Stimulated activated naive CD8-positive, alpha-beta T cell treated with anti-CD3 and anti-CD28 coated beads, Interleukin-15, Interleukin-2, amounts not matched to agents 100 ng/mL and 50 ng/mL, for 24 hours (primary cell): ENCODE results near the gene S100A4.

Experiments used
- H3K27ac Mint-ChIP-seq: one replicate; pipeline ENCODE4 v1.8.0; 2021; ENCODE audit warnings: mild to moderate bottlenecking, mixed read lengths
- H3K27me3 Mint-ChIP-seq: one replicate; pipeline ENCODE4 v1.8.0; 2021; ENCODE audit warnings: mixed read lengths
- H3K36me3 Mint-ChIP-seq: one replicate; pipeline ENCODE4 v1.8.0; 2021; ENCODE audit warnings: low read depth, mixed read lengths
- H3K4me1 Mint-ChIP-seq: one replicate; pipeline ENCODE4 v1.8.0; 2021; ENCODE audit warnings: low read depth, mixed read lengths
- H3K4me3 Mint-ChIP-seq: one replicate; pipeline ENCODE4 v1.8.0; 2021; ENCODE audit warnings: mild to moderate bottlenecking, mixed read lengths
- H3K9me3 Mint-ChIP-seq: one replicate; pipeline ENCODE4 v1.8.0; 2021; ENCODE audit warnings: mixed read lengths

S100A4 gene

DNA sequence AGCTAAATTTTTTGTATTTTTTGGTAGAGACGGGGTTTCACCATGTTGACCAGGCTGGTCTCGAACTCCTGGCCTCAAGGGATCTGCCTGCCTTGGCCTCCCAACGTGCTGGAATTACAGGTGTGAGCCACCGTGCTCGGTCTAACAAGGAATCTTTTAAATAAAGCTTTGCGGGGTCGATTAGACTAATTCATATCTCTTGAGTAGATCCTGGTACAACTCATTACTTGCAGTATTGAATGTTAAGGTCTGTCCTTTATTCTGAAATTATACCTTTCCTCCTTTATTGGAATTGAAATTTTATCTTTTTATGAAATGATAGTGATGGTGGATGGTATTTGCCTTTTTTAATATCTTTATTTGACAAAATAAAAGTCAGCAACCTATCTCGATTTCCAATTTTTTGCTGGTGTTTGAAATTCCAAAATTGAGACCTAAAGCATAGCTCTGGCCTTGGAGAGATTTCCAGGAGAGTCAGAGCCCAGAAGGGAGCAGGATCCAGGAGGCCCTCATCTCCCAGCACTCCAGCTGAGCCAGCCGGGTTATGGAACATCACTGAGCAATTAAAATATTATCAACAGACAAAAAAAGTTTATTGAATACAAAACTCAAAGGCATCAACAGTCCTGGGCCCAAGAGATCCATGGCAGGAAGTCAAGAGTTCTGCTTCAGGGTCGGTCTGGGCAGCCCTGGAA is 15.3 kb upstream of the S100A4 start:
- H3K4me3 Mint-ChIP-seq: no peak overlapping the region
- no peaks in the 10 kb centered on the region for H3K36me3 Mint-ChIP-seq
- no peaks in the 10 kb centered on the region for H3K9me3 Mint-ChIP-seq
- peaks cover 12% of the 10 kb centered on the region for H3K4me1 Mint-ChIP-seq
- no peak overlapping the region for H3K27ac Mint-ChIP-seq
- no peaks in the 10 kb centered on the region for H3K27me3 Mint-ChIP-seq

DNA sequence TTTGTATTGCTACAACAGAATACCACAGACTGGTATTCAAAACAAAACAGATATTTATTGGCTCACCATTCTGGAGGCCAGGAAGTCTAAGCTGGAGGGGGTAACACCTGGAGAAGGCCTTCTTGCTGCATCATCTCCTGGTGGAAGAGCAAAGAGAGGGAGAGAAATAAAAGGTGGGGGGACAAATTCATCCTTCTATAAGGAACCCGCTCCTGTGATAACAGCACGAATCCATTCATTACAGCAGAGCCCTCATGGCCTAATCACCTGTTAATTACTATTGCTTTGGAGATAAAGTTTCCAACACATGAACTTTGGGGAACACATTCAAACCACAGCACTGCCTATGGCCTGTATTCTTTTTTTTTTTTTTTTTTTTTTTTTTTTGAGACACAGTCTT is 14.6 kb upstream of the S100A4 start:
- Mint-ChIP-seq H3K36me3 (no peaks in the 10 kb centered on the region), H3K27me3 (no peaks in the 10 kb centered on the region), H3K4me3 (no peak overlapping the region), H3K4me1 (peaks cover 5% of the 10 kb centered on the region), H3K27ac (no peak overlapping the region), H3K9me3 (no peaks in the 10 kb centered on the region)

DNA sequence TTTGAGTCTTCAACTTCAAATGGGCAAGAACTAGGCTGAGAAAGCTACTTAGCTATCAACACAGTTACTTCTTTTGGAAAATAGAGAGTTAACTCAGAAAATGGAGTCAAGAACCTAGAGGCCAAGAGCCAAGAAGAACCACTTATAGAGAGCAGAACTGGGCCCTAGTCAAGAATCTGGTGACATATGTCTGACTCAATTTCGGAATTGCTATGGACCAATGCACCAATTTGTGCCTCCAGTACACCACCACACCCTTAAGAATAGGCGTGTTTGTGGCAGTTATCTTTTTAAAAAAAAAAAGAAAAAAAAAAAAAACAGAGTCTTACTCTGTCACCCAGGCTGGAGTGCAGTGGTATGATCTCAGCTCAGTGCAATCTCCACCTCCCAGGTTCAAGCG is 12.3 kb upstream of the S100A4 start:
- Mint-ChIP-seq H3K9me3 (no peaks in the 10 kb centered on the region), H3K4me3 (no peak overlapping the region), H3K27ac (no peak overlapping the region), H3K27me3 (no peaks in the 10 kb centered on the region), H3K4me1 (no peaks in the 10 kb centered on the region), H3K36me3 (no peaks in the 10 kb centered on the region)

DNA sequence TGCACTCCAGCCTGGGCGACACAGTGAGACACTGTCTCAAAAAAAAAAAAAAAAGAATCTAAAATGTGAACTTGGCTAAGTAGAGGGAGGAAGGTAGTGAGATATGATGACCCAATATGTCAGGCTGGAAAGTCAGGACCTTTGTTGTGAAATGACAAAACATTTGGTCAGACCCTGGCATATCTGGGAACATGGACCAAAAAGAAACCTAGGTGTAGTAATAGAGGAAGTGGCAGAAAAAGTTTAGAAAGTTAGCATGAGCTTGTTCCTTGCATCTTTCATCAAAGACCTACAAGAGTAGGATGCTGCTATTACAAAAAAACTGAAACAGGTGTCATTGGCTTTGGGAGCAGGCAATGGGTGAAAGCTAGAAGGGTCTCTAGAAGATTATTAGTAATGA is 10.7 kb upstream of the S100A4 start:
- H3K27me3 Mint-ChIP-seq: no peaks in the 10 kb centered on the region
- no peaks in the 10 kb centered on the region for H3K9me3 Mint-ChIP-seq
- no peaks in the 10 kb centered on the region for H3K36me3 Mint-ChIP-seq
- H3K4me3 Mint-ChIP-seq: no peak overlapping the region
- H3K27ac Mint-ChIP-seq: no peak overlapping the region
- H3K4me1 Mint-ChIP-seq: no peaks in the 10 kb centered on the region

DNA sequence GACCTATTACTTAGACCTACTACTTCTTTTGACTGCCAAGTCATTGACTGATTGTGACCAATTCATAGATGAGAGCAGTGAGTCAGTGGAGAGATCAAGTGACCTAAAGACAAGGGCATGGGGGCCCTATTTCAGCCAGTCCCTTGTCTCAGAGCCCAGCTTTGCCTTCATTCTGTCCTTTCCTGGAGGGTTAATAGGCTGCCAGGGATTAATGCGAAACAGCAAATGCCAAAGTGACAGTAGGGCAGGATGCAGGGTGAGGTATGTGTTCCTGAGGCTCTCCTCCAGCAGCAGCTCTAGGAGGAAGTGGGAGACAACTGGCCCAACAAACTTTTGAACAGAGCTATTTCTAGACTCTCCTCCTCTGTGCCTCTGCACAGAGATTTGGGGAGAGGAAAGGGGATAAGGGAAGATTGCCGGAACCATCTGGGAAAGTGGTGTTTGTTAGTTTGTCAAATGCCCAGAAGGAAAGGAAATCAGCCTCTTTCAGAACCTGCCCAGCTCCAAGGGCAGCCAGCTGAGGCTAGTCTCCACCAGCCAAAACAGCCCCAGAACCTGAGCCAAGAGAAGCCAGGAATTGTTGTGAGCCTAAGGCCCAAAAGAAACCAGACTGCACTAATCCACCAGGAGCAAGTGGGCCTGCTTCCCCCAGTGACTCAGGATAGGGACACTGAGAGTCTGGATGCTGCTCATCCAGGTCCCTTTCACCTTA is 8.4 kb upstream of the S100A4 start:
- no peaks in the 10 kb centered on the region for H3K4me1 Mint-ChIP-seq
- H3K27ac Mint-ChIP-seq: no peak overlapping the region
- no peaks in the 10 kb centered on the region for H3K9me3 Mint-ChIP-seq
- no peaks in the 10 kb centered on the region for H3K27me3 Mint-ChIP-seq
- H3K4me3 Mint-ChIP-seq: no peak overlapping the region
- no peaks in the 10 kb centered on the region for H3K36me3 Mint-ChIP-seq

DNA sequence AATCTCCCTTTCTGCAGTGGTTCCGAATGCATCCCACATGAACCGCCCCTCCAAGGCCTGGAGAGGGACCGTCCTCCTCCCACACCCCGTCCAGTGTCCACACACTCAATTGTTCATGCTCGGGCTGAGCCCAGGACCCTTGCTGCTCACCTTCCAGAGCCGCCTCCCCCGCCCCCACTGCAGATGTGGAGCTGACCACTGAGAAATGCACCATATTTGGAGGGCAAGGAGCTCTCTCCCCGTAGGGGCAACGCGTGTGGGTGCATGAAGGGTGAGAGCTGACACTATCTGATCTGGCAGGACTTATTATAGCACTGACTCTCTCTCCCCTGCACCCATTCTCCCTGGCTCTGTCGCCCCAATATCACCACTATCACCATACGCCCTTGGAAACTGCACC is 7.5 kb upstream of the S100A4 start:
- Mint-ChIP-seq H3K27ac (no peak overlapping the region), H3K4me3 (no peak overlapping the region), H3K27me3 (no peaks in the 10 kb centered on the region), H3K9me3 (no peaks in the 10 kb centered on the region), H3K36me3 (no peaks in the 10 kb centered on the region), H3K4me1 (peaks cover 4% of the 10 kb centered on the region)

DNA sequence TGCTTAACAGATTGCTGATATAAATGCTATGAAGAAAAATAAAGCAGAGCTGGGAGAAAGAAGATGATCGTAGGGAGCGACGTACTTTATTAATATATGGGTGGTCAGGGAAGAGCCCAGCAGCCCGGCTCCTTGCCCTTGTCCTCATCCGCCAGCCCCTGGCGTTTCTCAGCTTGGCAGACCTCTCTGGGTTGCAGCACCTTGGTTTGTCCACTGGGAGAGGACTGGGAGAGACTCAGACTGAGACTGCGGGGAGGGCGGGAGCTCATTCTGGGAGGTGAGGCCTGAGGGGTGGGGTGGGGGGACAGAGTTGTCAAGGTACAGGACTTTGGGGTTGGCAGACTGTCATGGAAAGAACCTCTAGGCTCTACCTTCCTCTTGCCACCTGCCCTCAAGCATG is 6.7 kb upstream of the S100A4 start:
- Mint-ChIP-seq H3K36me3 (no peaks in the 10 kb centered on the region), H3K9me3 (no peaks in the 10 kb centered on the region), H3K27ac (no peak overlapping the region), H3K27me3 (no peaks in the 10 kb centered on the region), H3K4me3 (no peak overlapping the region), H3K4me1 (peaks cover 4% of the 10 kb centered on the region)

DNA sequence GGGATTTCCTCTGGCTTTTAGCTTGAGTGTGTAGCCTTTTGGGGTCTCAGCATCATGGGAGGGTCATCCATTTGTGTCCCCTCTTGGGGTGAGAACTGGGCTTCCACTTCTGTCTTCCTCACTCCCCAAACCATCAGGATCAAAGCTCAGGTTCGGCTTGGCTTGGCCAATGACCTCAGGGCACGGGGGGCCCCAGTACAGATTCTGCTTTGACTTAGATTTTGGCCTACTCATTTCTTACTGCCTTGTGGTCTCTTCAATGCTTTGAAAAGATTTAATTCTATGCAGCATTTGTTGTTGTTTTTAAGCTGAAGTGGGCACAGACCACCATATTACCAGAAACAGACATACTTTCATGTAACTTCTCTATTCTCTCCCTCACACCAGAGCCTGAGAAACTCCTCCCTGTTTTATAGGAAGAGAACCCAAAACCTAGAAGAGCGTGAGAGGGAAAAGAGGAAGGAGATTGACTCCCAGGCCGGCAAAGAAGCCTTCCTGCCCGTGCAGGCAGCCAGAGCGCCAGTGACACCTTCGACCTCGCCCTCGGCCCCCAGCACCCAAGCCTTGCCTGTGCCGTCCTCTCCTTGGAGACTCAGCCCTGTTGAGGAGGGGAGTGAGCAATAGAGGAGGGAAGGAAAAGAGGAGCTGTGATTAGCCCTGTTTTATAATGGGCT is 5.4 kb upstream of the S100A4 start:
- Mint-ChIP-seq H3K4me1 (peaks cover 11% of the 10 kb centered on the region), H3K4me3 (no peak overlapping the region), H3K36me3 (no peaks in the 10 kb centered on the region), H3K9me3 (no peaks in the 10 kb centered on the region), H3K27me3 (no peaks in the 10 kb centered on the region), H3K27ac (no peak overlapping the region)

DNA sequence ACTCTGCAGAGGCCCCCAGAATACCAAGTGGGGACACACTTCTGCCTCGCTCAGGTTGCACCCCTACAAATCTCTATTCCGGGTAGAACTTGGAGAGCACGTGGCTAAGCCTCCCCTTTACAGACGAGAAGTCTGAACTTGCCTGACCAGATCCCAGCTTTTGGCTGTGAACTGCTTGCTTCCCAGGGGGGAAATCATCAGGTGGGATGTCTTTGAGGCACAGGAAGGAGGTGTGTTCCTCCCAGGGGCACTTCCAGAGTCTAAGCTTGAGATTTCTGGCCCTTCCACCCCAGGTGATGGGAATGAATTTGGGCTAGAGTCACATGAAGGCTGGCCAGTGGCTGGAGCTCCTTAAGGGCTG is 4.8 kb upstream of the S100A4 start:
- no peak overlapping the region for H3K4me3 Mint-ChIP-seq
- no peaks in the 10 kb centered on the region for H3K36me3 Mint-ChIP-seq
- no peak overlapping the region for H3K27ac Mint-ChIP-seq
- H3K27me3 Mint-ChIP-seq: no peaks in the 10 kb centered on the region
- no peaks in the 10 kb centered on the region for H3K9me3 Mint-ChIP-seq
- peaks cover 17% of the 10 kb centered on the region for H3K4me1 Mint-ChIP-seq

DNA sequence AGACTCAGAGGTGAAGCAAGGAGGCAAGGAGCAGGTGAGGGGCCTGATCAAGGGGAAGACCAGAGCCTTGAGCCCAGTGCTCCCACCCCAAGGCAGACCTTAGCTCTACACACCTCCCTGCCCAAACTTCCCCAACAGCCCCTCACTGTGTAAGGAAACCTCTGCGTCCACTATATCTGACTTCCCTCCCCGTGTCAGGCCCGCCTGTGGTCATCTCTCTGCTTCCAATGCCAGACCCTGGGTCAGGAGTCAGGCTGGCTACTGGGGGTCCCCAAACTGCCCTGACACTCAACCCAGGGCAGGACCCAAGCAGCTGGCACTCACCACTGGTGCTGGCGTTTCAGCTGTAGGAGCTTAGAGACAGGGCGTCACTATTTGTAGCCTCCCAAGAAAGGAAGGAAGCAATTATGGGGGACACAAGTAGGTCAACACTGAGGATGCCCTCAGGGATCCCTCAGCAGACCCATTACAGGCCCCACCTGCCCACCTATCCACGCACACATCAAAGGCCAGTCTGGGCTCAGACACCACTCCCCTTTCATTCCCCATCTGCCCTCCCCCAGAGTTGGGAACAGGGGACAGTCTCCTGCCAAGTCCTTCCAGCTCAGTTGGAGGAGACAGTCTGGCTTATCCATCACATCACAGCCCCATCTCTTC is 4.3 kb upstream of the S100A4 start:
- Mint-ChIP-seq H3K27me3 (no peaks in the 10 kb centered on the region), H3K4me3 (no peak overlapping the region)

DNA sequence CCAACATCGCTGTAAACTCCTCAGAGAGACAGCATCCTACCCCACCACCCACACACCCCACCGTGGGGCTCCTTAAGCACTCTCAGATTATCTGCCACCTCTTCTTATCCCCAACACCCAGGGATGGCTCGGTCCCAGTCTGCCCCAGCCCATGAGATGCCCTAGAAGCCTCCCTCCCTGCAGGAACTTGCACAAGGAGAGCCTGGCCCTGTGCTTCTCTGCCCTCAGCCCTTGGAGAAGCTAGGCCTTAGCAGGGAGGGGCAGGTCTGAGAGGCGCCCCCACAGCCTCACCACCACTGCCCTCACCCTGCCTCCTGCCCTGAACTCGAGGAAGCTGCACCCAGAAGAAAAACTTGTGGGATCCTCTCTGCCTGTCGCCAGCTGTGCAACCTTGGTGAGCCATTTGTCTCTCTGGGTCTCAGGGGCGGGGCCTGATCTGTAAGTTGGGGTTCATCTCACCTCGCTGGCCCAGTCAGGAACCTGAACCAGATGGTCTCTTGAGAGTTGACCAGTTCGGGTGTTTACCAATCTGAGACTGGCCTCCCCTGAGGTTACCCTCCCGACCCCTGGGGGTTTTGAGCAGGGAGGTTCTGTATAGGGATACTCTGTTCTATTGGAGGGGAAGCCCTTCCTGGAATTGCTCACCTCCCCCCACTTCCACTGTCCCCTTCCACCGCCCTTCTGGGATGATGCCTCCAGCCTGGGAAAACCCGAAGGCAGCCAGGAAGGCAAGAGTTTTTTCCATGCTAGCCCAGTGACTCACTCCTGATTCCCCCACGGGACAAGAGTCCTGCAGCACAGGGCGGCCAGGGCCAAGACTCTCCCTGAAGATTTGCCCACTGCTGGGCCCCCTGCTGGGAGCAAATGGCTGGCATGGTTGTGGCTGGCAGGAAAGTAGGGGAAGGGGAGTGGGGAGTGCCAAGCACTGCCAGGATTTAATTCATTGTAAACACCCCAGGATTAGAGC is 3.4 kb upstream of the S100A4 start, which contains the start of gene S100A3:
Gene S100A3 (minus strand): TSS at position 537 of the 967 bp plus-strand sequence. CDS start 773 bp downstream, outside the sequence.
- H3K27me3 Mint-ChIP-seq: no peaks in the 10 kb centered on the region
- H3K27ac Mint-ChIP-seq: no peak within 1 kb of the TSS

More for the DNA sequence above, 4.3 kb upstream of the S100A4 start:
- Mint-ChIP-seq H3K27ac (no peak overlapping the region), H3K36me3 (peaks cover under 1% of the 10 kb centered on the region), H3K9me3 (no peaks in the 10 kb centered on the region), H3K4me1 (peaks cover 22% of the 10 kb centered on the region)

DNA sequence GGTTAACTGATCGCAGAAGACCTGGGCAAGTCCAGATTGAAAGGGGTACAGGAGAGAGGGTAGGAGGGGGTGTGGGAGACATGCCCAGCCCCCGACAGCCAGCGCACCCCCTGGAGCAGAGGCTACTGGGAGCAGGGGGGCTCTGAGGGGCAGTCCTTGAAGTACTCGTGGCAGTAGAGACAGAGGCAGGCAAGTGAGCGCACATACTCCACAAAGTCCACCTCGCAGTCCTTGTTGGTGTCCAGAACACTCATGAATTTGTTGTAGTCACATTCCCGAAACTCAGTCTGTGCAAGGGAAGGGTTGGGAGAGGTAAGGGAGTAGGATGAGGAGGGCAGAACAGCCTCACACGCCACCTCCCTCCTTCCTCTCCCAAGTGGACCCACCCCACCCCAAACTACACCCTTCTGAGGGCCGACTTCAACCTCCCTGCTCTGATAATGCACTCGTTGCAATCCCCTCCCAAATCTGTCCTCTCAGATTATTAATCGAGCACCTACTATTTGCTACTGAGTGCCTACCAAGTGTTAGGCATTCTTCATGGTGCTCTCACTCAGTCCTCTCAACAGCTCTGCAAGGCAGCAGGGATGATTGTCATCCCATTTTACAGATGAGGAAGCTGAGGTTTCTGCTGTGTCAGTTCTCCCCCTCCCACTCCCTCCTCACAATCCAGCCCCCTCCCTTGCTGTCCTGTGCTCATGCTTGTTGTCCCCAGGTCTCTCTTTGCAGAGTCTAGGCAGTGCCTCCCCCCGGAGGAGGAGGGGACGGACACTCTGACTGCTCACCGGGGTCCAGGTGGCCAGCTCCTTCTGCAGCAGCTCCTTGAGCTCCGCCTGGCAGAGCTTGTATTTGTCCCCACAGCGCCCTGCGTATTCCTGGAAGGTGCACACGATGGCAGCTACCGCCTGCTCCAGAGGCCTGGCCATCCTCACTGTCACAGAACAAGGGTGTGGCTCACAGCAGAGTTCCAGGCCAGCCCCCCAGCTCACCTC is 2.2 kb upstream of the S100A4 start:
- Mint-ChIP-seq H3K9me3 (no peaks in the 10 kb centered on the region), H3K36me3 (peaks cover 10% of the 10 kb centered on the region), H3K27ac (no peak overlapping the region), H3K27me3 (no peaks in the 10 kb centered on the region), H3K4me1 (peaks cover 42% of the 10 kb centered on the region), H3K4me3 (no peak overlapping the region)

More for the DNA sequence above, 3.4 kb upstream of the S100A4 start, which contains the start of gene S100A3:
- peaks cover 30% of the 10 kb centered on the region for H3K4me1 Mint-ChIP-seq
- H3K9me3 Mint-ChIP-seq: no peaks in the 10 kb centered on the region
- H3K4me3 Mint-ChIP-seq: no peak within 1 kb of the TSS
- peaks cover 3% of the 10 kb centered on the region for H3K36me3 Mint-ChIP-seq

DNA sequence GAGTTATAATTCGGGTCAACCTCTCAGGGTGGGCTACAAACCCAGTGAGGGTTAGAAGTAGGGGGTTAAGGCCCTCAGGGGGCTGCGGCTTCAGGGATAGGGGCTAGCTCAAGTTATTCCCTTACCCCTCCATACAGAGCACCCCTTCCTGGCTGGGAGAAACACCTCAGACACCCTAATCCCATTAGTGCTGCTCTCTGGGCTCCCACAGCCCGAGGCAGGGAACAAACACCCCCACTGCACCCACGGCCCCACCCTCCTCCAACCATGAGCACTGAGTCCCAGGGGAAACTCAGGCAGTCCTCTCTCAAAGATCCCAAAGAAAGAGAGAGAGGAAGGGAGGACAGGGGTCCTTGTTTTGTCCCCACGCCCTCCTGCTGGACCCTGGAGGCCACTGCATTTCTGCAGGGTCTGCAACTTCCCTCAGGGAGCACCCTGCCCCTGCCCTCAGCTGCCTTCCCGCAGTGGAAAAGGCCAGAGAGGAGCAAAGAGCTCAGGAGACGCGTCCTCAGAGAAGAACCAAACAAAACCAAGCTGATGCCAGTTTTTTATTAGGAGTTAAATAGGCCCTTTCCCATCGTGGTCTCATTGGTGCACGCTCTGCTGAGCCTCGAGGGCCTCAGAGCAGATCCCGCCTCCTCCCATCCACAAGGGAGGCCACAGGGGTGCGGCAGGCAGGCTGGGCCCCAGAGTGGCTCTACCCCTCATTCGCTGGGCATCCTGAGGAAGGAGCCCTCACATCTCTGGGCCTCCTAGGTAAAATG is 1.4 kb upstream of the S100A4 start:
- H3K27ac Mint-ChIP-seq: no peak overlapping the region
- H3K4me3 Mint-ChIP-seq: no peak overlapping the region
- H3K27me3 Mint-ChIP-seq: no peaks in the 10 kb centered on the region
- H3K9me3 Mint-ChIP-seq: no peaks in the 10 kb centered on the region
- H3K36me3 Mint-ChIP-seq: peaks cover 10% of the 10 kb centered on the region
- peaks cover 51% of the 10 kb centered on the region for H3K4me1 Mint-ChIP-seq
